A673 (cell line): ENCODE data around the gene PPP6R2. TPM values are rescaled to one million over a fixed set of nuclear protein-coding genes. Genes with fewer than 3 reads are reported as not detected.

Experiments used
- BruUV-seq: library from RNA; stranded (reverse); fragments of 400-500 nt; replicated peaks from 2 replicates; lab custom pipeline; 2021; lab: Mats Ljungman, UMichigan
- CTCF ChIA-PET: fragments of 300-600 bp; sonication (Branson Sonifier 250); formaldehyde crosslinking; loops from one replicate; lab custom pipeline; 2022; ENCODE audit warnings: antibody characterized with exemption; lab: Charles Lee
- POLR2A ChIA-PET: fragments of 300-600 bp; sonication (Branson Sonifier 250); formaldehyde crosslinking; loops from one replicate; lab custom pipeline; 2022; ENCODE audit warnings: antibody characterized with exemption; ENCODE audit not compliant: low non-redundant PET; lab: Charles Lee
- DNase-seq: peaks from one replicate; pipeline ENCODE4 v3.0.0-alpha.2; 2015; ENCODE audit warnings: low spot score
- H3K27ac ChIP-seq: fragments of 200-600 bp; sonication (generic); 2 replicates; pipeline ENCODE4 v1.5.1; 2016; ENCODE audit warnings: mixed run types, low read depth, mild to moderate bottlenecking, mixed read lengths, antibody characterized with exemption, low read length; ENCODE audit not compliant: poor library complexity, severe bottlenecking
- H3K27me3 ChIP-seq: fragments of 200-600 bp; sonication (generic); replicated peaks from 2 replicates; pipeline ENCODE4 v1.6.1; 2017; ENCODE audit warnings: mixed run types, low read depth, mild to moderate bottlenecking, mixed read lengths, antibody characterized with exemption, low read length; ENCODE audit not compliant: insufficient read depth, poor library complexity
- H3K36me3 ChIP-seq: fragments of 200-600 bp; sonication (generic); 2 replicates; pipeline ENCODE4 v1.6.1; 2016; ENCODE audit warnings: mixed run types, mild to moderate bottlenecking, mixed read lengths, antibody characterized with exemption, low read length; ENCODE audit not compliant: insufficient read depth, poor library complexity, severe bottlenecking
- H3K4me1 ChIP-seq: fragments of 200-600 bp; sonication (generic); 2 replicates; pipeline ENCODE4 v1.6.1; 2017; ENCODE audit warnings: mixed run types, mild to moderate bottlenecking, mixed read lengths, antibody characterized with exemption, low read length; ENCODE audit not compliant: insufficient read depth, poor library complexity, severe bottlenecking
- H3K4me3 ChIP-seq: fragments of 200-600 bp; sonication (generic); 2 replicates; pipeline ENCODE4 v1.5.1; 2016; ENCODE audit warnings: low read depth, mixed run types, mild to moderate bottlenecking, mixed read lengths, low read length; ENCODE audit not compliant: poor library complexity, severe bottlenecking
- H3K9me3 ChIP-seq: fragments of 200-600 bp; sonication (generic); 2 replicates; pipeline ENCODE4 v1.6.1; 2016; ENCODE audit warnings: mixed run types, low read depth, mild to moderate bottlenecking, mixed read lengths, antibody characterized with exemption, low read length; ENCODE audit not compliant: poor library complexity, severe bottlenecking
- CTCF ChIP-seq: fragments of 300-800, 200-600 bp; sonication (generic); conservative IDR thresholded peaks from 2 replicates; pipeline ENCODE4 v1.5.1; 2017; ENCODE audit warnings: low read depth, mild to moderate bottlenecking, antibody characterized with exemption, low read length, moderate library complexity, mixed read lengths
- EZH2 ChIP-seq: fragments of 200-600 bp; sonication (generic); IDR thresholded peaks from 2 replicates; pipeline ENCODE4 v1.6.1; 2017; ENCODE audit warnings: borderline replicate concordance, low read depth, mild to moderate bottlenecking, mixed read lengths, antibody characterized with exemption, low read length; ENCODE audit not compliant: poor library complexity, severe bottlenecking
- intact Hi-C: fragments of 100-400 bp; cut with micrococcal nuclease; formaldehyde crosslinking; loops from one replicate; pipeline ENCODE4 v1.10.0; 2022; ENCODE audit not compliant: unreplicated experiment
- total RNA-seq: library from RNA; stranded (reverse); gene quantifications from 2 replicates; pipeline ENCODE4 v1.2.3, GENCODE V29; 2021

PPP6R2 gene
- total RNA-seq, 1 experiment from 2014 or later = 64.6 TPM

GRCh38 chr22:50443801-50444625 lies 100.9 kb downstream of the PPP6R2 start:
- no peak overlapping the region for H3K4me3 ChIP-seq
- H3K27ac ChIP-seq = no peak overlapping the region
- H3K9me3 ChIP-seq = no peaks in the 10 kb centered on the region
- H3K27me3 ChIP-seq = no peaks in the 10 kb centered on the region
- TF ChIP-seq EZH2 = no peak
- TF ChIP-seq CTCF = no peak
- intact Hi-C loops = no loop called here
- H3K36me3 ChIP-seq = peaks cover 63% of the 10 kb centered on the region
- ChIA-PET POLR2A (no interaction called here), CTCF (no interaction called here)
- BruUV-seq = no TSS peak
- no peak for DNase-seq
- no peaks in the 10 kb centered on the region for H3K4me1 ChIP-seq

GRCh38 chr22:50444663-50445062 lies 101.5 kb downstream of the PPP6R2 start:
- Histone ChIP-seq H3K36me3 (peaks cover 60% of the 10 kb centered on the region), H3K4me3 (no peak overlapping the region), H3K4me1 (no peaks in the 10 kb centered on the region), H3K9me3 (no peaks in the 10 kb centered on the region), H3K27ac (peak overlapping the region; percentile 47), H3K27me3 (no peaks in the 10 kb centered on the region)
- no TSS peak for BruUV-seq
- DNase-seq = no peak
- intact Hi-C loops = no loop called here
- TF ChIP-seq CTCF = no peak
- TF ChIP-seq EZH2 = no peak
- CTCF ChIA-PET = interaction anchor here (0.6 kb wide), 1 partner anchor 202 kb away, joined by 3 read pairs; no protein-coding TSS in a partner anchor
- POLR2A ChIA-PET = no interaction called here

GRCh38 chr22:50445071-50445879 lies 102.1 kb downstream of the PPP6R2 start:
- Histone ChIP-seq H3K4me3 (no peak overlapping the region), H3K27me3 (no peaks in the 10 kb centered on the region), H3K27ac (peak overlapping the region; percentile 47), H3K9me3 (no peaks in the 10 kb centered on the region), H3K4me1 (no peaks in the 10 kb centered on the region), H3K36me3 (peaks cover 57% of the 10 kb centered on the region)
- intact Hi-C loops = no loop called here
- ChIA-PET POLR2A (interaction anchor here (0.5 kb wide), 1 partner anchor 43 kb away, joined by 6 read pairs; no protein-coding TSS in a partner anchor), CTCF (interaction anchor here (0.6 kb wide), 1 partner anchor 203 kb away, joined by 3 read pairs; no protein-coding TSS in a partner anchor)
- no TSS peak for BruUV-seq
- TF ChIP-seq CTCF (no peak), EZH2 (no peak)
- peak; percentile 28 for DNase-seq
